Right lobe of liver (tissue), 6 donors: ENCODE results near the gene TMEM271. TPM values are rescaled to one million over a fixed set of nuclear protein-coding genes. Genes with fewer than 3 reads are reported as not detected.
"Not testable (repeated sequence)": the region's sequence is repeated elsewhere in the genome, so short reads cannot be mapped to it uniquely, and the experiment has no call there.

Experiments
- ATAC-seq, 4 donors: fragments of 200-7000 bp; cut with Tn5 transposase; one replicate each; pipeline ENCODE4 v1.9.1; 2020; ENCODE audit warnings: mild to moderate bottlenecking in 4 of 4, moderate library complexity in 4 of 4
- DNase-seq, 3 donors: peaks; one replicate each; pipeline ENCODE4 v3.0.0-alpha.2; 2020
- H3K27ac ChIP-seq, 3 donors: fragments of 200-600 bp; one replicate each; pipeline ENCODE4 v1.8.0; 2022
- H3K27me3 ChIP-seq, 2 donors: fragments of 200-600 bp; one replicate each; pipeline ENCODE4 v1.8.0; 2022
- H3K36me3 ChIP-seq, 4 donors: fragments of 200-600 bp; sonication (generic) in 1 of 4; one replicate each; pipeline versions ENCODE4 v1.5.1 to v1.8.0; 2017 to 2022; ENCODE audit warnings: control low read depth in 1 of 4
- H3K4me1 ChIP-seq, 4 donors: fragments of 200-600 bp; sonication (generic) in 1 of 4; one replicate each; pipeline versions ENCODE4 v1.5.1 to v1.8.0; 2017 to 2022; ENCODE audit warnings: control low read depth in 1 of 4
- H3K4me3 ChIP-seq, 3 donors: fragments of 200-600 bp; one replicate each; pipeline ENCODE4 v1.8.0; 2022
- H3K9me3 ChIP-seq, 4 donors: fragments of 200-600 bp; sonication (generic) in 1 of 4; one replicate each; pipeline versions ENCODE4 v1.5.1 to v1.8.0; 2017 to 2022; ENCODE audit warnings: control low read depth in 1 of 4
- POLR2A ChIP-seq: fragments of 450-650 bp; IDR thresholded peaks from one replicate; pipeline ENCODE4 v1.6.1; 2017; ENCODE audit warnings: antibody characterized with exemption, mild to moderate bottlenecking
- WGBS: methylation state at CpG from one replicate; pipeline ENCODE4 v1.1.6; 2018; ENCODE audit warnings: low coverage, low lambda C conversion rate; ENCODE audit not compliant: insufficient coverage; ENCODE audit errors: missing lambda C conversion rate; 5-methylcytosine and 5-hydroxymethylcytosine counted together
- intact Hi-C, 2 donors: fragments of 100-400 bp; cut with DNase I; formaldehyde crosslinking; loops; one replicate each; pipeline versions ENCODE4 v1.11.2 to v1.14.1; 2022
- total RNA-seq, 6 experiments: library from RNA; depleted of rRNA in 2 of 6; stranded (reverse); fragments of >200 nt in 2 of 6; fragmentation: NEBNext Ultra II Directional in 3 of 6; extraction: Animal tissue kit (Norgen Biotek cat#: 25700) in 3 of 6; gene quantifications; one replicate each; pipeline versions ENCODE4 v1.1.0 to v1.2.4, GENCODE V29; 2016 to 2023
- TF ChIP-seq, protein P1 (sequence below), 4 donors: fragments of 200-600 bp in 3 of 4; fragments of 450-650 bp in 1 of 4; IDR thresholded peaks; one replicate each; pipeline versions ENCODE4 v1.5.1 to v1.8.0; 2016 to 2022; ENCODE audit warnings: antibody characterized with exemption in 4 of 4, mild to moderate bottlenecking in 2 of 4
- donor health status: DM: no; HTN: yes; CAD: no.
- donor health status: DM: no; HTN: no; CAD: no.
- donor health status: DM: no; HTN: no; CAD: no.
- donor health status: DM: no; HTN: yes; CAD: no.
- donor health status: DM: no; HTN: yes; CAD: no.

The TMEM271 gene
- total RNA-seq, 6 experiments from 2014 or later = not detected

DNA sequence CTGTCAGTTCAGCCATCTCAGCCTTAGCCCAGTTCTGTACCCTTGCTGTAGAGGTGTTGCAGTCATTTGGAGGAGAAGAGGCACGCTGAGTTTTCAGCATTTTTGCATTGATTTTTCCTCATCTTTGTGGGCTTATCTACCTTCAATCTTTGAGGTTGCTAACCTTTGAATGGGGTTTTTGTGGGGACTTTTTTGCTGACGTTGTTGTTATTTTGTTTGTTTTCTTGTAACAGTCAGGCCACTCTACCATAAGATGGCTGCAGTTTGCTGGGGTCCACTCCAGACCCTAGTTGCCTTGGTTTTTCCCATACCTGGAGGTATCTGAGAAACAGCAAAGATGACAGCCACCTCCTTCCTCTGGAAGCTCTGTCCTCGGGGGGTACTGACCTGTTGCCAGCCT is 22.8 kb upstream of the TMEM271 start:
- TF ChIP-seq POLR2A = no peak
- TF ChIP-seq, protein P1, sequence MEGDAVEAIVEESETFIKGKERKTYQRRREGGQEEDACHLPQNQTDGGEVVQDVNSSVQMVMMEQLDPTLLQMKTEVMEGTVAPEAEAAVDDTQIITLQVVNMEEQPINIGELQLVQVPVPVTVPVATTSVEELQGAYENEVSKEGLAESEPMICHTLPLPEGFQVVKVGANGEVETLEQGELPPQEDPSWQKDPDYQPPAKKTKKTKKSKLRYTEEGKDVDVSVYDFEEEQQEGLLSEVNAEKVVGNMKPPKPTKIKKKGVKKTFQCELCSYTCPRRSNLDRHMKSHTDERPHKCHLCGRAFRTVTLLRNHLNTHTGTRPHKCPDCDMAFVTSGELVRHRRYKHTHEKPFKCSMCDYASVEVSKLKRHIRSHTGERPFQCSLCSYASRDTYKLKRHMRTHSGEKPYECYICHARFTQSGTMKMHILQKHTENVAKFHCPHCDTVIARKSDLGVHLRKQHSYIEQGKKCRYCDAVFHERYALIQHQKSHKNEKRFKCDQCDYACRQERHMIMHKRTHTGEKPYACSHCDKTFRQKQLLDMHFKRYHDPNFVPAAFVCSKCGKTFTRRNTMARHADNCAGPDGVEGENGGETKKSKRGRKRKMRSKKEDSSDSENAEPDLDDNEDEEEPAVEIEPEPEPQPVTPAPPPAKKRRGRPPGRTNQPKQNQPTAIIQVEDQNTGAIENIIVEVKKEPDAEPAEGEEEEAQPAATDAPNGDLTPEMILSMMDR (IDR thresholded peaks at IDR 0.05) = no peak
- intact Hi-C loops = no loop called here
- no peaks in the 10 kb centered on the region for H3K27me3 ChIP-seq
- ATAC-seq (no peak), DNase-seq (no peak)
- H3K9me3 ChIP-seq = no peaks in the 10 kb centered on the region
- H3K36me3 ChIP-seq = no peaks in the 10 kb centered on the region
- no peak overlapping the region for H3K27ac ChIP-seq
- 31% methylated on average over 2 of the region's 3 CpGs for WGBS
- H3K4me1 ChIP-seq = no peaks in the 10 kb centered on the region
- no peak overlapping the region for H3K4me3 ChIP-seq

DNA sequence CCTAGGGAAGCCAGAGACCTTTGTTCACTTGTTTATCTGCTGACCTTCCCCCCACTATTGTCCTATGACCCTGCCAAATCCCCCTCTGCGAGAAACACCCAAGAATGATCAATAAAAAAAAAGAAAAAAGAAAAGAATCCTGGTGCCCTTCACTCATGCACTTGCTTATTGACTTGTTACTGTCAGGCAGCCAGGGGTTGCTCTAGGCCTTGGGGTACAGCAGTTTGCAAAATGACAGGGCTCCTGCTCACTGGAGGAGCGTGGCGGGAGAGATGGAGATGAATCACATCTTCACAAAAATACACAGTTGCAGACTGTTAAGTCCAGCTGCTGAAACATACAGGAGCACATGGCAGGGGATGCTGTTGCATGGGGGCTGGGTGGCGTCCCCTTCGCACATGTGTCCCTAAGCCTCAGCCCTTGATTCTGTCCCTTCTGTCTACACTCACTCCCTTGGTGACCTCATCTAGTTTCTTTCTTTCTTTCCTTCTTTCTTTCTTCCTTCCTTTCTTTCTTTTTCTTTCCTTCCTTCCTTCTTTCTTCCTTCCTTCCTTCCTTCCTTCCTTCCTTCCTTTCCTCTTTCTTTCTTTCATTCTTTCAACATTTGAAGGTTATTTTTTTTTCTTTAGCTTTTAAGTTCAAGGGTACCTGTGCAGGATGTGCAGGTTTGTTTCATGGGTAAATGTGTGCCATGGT is 16.9 kb upstream of the TMEM271 start:
- Histone ChIP-seq H3K36me3 (no peaks in the 10 kb centered on the region), H3K27me3 (no peaks in the 10 kb centered on the region), H3K9me3 (no peaks in the 10 kb centered on the region), H3K4me1 (no peaks in the 10 kb centered on the region), H3K27ac (no peak overlapping the region), H3K4me3 (no peak overlapping the region)
- DNase-seq = no peak
- TF ChIP-seq POLR2A = no peak
- TF ChIP-seq, protein P1 (IDR thresholded peaks at IDR 0.05) = no peak
- intact Hi-C loops = no loop called here
- no peak for ATAC-seq
- WGBS = 33% methylated on average over 1 of the region's 5 CpGs

DNA sequence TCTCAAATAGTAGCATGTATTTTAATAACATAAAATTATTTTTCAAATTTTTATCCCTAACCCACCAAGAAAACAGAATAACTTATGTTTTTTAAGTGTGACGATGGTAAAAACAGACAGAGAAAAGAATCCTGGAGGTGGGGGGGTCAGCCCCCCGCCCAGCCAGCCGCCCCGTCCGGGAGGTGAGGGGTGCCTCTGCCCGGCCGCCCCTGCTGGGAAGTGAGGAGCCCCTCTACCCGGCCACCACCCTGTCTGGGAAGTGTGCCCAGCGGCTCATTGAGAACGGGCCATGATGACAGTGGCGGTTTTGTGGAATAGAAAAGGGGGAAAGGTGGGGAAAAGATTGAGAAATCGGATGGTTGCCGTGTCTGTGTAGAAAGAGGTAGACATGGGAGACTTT is 16.1 kb upstream of the TMEM271 start:
- intact Hi-C loops, ATAC-seq, H3K9me3 ChIP-seq, H3K27me3 ChIP-seq, H3K36me3 ChIP-seq, H3K4me1 ChIP-seq, H3K4me3 ChIP-seq, H3K27ac ChIP-seq, DNase-seq: not testable (repeated sequence)
- 68% methylated on average over 12 of the region's 13 CpGs for WGBS

DNA sequence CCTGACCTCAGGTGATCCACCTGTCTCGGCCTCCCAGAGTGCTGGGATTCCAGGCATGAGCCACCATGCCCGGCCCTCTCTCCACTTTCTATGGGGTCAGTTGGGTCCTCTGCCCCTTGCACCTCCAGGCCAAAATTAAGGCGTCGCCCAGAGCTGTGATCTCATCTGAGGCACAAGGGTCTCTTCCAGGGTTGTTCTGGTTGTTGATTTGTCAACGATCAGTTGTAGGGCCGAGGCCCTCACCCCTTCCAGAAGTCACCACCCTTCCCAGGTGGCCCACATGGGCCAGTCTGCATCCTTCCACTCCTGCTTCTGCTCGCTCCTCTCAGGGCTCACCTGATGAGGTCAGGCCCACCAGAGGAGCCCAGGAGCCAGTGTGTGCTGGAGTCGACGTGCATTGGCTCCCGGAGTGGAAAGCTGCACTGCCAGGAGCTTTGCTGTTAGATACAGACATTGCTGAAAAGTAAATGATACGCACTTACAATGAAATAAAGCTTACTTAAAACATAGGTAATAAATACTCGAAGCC is 14.3 kb upstream of the TMEM271 start:
- H3K27me3 ChIP-seq = no peaks in the 10 kb centered on the region
- intact Hi-C loops = no loop called here
- 69% methylated on average over 9 of the region's 12 CpGs for WGBS
- H3K36me3 ChIP-seq = no peaks in the 10 kb centered on the region
- ATAC-seq = no peak
- H3K4me1 ChIP-seq = no peaks in the 10 kb centered on the region
- TF ChIP-seq, protein P1 (IDR thresholded peaks at IDR 0.05) = no peak
- no peak for TF ChIP-seq POLR2A
- no peak overlapping the region for H3K27ac ChIP-seq
- no peak for DNase-seq
- H3K9me3 ChIP-seq = no peaks in the 10 kb centered on the region
- H3K4me3 ChIP-seq = no peak overlapping the region

DNA sequence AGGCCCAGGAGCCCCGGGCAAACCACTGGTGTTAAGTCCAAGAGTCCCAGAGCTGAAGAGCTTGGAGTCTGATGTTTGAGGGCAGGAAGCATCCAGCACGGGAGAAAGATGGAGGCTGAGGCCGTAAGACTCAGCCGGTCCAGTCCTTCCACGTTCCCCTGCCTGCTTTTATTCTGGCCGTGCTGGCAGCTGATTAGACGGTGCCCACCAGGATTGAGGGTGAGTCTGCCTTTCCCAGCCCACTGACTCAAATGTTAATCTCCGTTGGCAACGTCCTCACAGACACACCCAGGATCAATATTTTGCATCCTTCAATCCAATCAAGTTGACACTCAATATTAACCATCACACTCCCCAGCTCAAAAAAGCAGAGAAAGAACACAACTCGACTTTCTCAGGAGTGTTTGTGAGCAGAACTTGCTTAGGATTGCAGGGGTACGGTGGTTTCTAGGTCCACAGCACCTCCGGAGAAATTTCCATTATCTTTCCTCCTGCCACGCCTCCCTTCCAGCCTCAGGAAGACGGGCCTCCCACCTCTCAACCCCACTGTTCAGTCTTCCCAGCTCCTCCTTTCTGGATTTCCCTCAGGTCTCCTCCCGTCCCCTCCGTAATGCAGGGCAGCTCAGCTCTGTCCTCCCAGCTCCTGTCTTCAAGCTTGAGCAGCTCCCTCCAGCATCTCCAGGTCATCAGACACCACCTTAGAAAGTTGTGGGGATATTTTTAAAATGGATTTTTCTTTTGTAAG is 13.3 kb upstream of the TMEM271 start:
- peak in 1 of 3 donors; percentile 6 for DNase-seq
- no peak for ATAC-seq
- H3K36me3 ChIP-seq = no peaks in the 10 kb centered on the region
- no peaks in the 10 kb centered on the region for H3K4me1 ChIP-seq
- TF ChIP-seq, protein P1 (IDR thresholded peaks at IDR 0.05) = no peak
- TF ChIP-seq POLR2A = no peak
- intact Hi-C loops = no loop called here
- no peak overlapping the region for H3K27ac ChIP-seq
- H3K27me3 ChIP-seq = no peaks in the 10 kb centered on the region
- no peak overlapping the region for H3K4me3 ChIP-seq
- H3K9me3 ChIP-seq = no peaks in the 10 kb centered on the region
- WGBS = 62% methylated on average over 6 of the region's 16 CpGs
